Kidney (tissue), 14 donors: ENCODE measurements around the gene TACC2. TPM values are rescaled to one million over a fixed set of nuclear protein-coding genes. Genes with fewer than 3 reads are reported as not detected.

ENCODE experiments used
- DNase-seq, 5 donors: peaks; one replicate each; pipeline ENCODE4 v3.0.0-alpha.2; 2013 to 2020
- FAIRE-seq: peaks from 2 replicates; lab custom pipeline; 2012; peaks lifted over from hg19 to GRCh38; lab: Jason Lieb, UNC
- H3K27ac ChIP-seq, 2 donors: one replicate each; pipeline ENCODE4 v1.7.0; 2013; ENCODE audit warnings: low read depth in 2 of 2, low read length in 2 of 2, inconsistent platforms in 1 of 2
- H3K27me3 ChIP-seq: one replicate; pipeline ENCODE4 v1.7.1; 2013; ENCODE audit warnings: low read length, inconsistent platforms; ENCODE audit not compliant: control insufficient read depth, insufficient read depth
- H3K36me3 ChIP-seq, 3 donors: one replicate each; pipeline versions ENCODE4 v1.7.0 to v1.7.1; 2013; ENCODE audit warnings: low read length in 3 of 3, control low read depth in 1 of 3, inconsistent platforms in 1 of 3; ENCODE audit not compliant: insufficient read depth in 3 of 3, control insufficient read depth in 2 of 3
- H3K4me1 ChIP-seq, 3 donors: one replicate each; pipeline versions ENCODE4 v1.7.0 to v1.7.1; 2013; ENCODE audit warnings: low read length in 3 of 3, inconsistent platforms in 1 of 3, low read depth in 1 of 3; ENCODE audit not compliant: control insufficient read depth in 2 of 3, insufficient read depth in 2 of 3
- H3K4me3 ChIP-seq, 3 donors: one replicate each; pipeline versions ENCODE4 v1.7.0 to v1.8.1; 2013; ENCODE audit warnings: low read length in 3 of 3, control low read depth in 1 of 3, inconsistent platforms in 1 of 3
- H3K9ac ChIP-seq, 3 donors: one replicate each; pipeline versions ENCODE4 v1.7.0 to v1.7.1; 2013; ENCODE audit warnings: low read length in 3 of 3, control low read depth in 1 of 3, inconsistent platforms in 1 of 3
- H3K9me3 ChIP-seq, 3 donors: one replicate each; pipeline versions ENCODE4 v1.7.0 to v1.7.1; 2013; ENCODE audit warnings: low read length in 3 of 3, control low read depth in 1 of 3, inconsistent platforms in 1 of 3; ENCODE audit not compliant: control insufficient read depth in 2 of 3, insufficient read depth in 1 of 3
- CTCF ChIP-seq: IDR thresholded peaks from 3 replicates; pipeline ENCODE4 v1.5.1; 2012; ENCODE audit warnings: mild to moderate bottlenecking, moderate library complexity, borderline replicate concordance; ENCODE audit not compliant: insufficient read depth; ENCODE audit errors: extremely low read depth
- intact Hi-C: fragments of 100-400 bp; cut with DNase I; formaldehyde crosslinking; loops from one replicate; pipeline ENCODE4 v1.11.1; 2022
- polyA plus RNA-seq: library from polyadenylated mRNA; stranded (reverse); fragments of 350-450 nt; fragmentation: Illumina TruSeq; extraction: RNeasy Lipid Tissue Mini Kit (QIAGEN cat#74804); gene quantifications from one replicate; pipeline ENCODE4 v1.2.3, GENCODE V29; 2014; ENCODE audit warnings: low read depth, low replicate concordance; ENCODE audit not compliant: insufficient read depth
- total RNA-seq: library from RNA; stranded (reverse); fragmentation: NEBNext Ultra II Directional; extraction: Animal tissue kit (Norgen Biotek cat#: 25700); gene quantifications from one replicate; pipeline ENCODE4 v1.2.1, GENCODE V29; 2021
- donor health status: control.
- donor health status: control.
- donor health status: control.
- donor health status: control.
- donor health status: control.
- donor health status: DM: yes; HTN: yes; CAD: no.
- donor health status: Normal renal cell carcinoma (clear cell type).

TACC2 gene
- total and polyA plus RNA-seq, 2 donors from 2014 or later: 36.4 to 81.0 TPM

GRCh38 chr10:121974535-121975294 is 14.2 kb upstream of the TACC2 start, which contains the start of gene NSMCE4A:
Gene NSMCE4A (minus strand): TSS chr10:121975217. CDS start chr10:121975165, 52 bp downstream.
- peak; percentile 60 for TF ChIP-seq CTCF
- H3K36me3 ChIP-seq: peaks cover 0 to 3% (median 0%) of the 10 kb centered on the region in 3 donors
- DNase-seq (peak; percentile 77 to 92 (median 88)), FAIRE-seq (no peak)
- H3K4me1 ChIP-seq: peaks cover 0 to 10% (median 0%) of the 10 kb centered on the region in 3 donors
- H3K27ac ChIP-seq: peak within 1 kb of the TSS; percentile 90 to 93
- H3K9me3 ChIP-seq: no peaks in the 10 kb centered on the region
- H3K4me3 ChIP-seq: peak within 1 kb of the TSS; percentile 62 to 73 (median 71)
- peak within 1 kb of the TSS; percentile 42 to 79 (median 71) for H3K9ac ChIP-seq
- H3K27me3 ChIP-seq: no peaks in the 10 kb centered on the region
- intact Hi-C loops: no loop called here

- H3K27ac ChIP-seq: peak overlapping the region; percentile 90 to 93
- peak in 2 of 5 donors; percentile 76 to 87 for DNase-seq
- no peak for FAIRE-seq
- peak overlapping the region; percentile 44 to 73 (median 68) for H3K4me3 ChIP-seq
- intact Hi-C loops: no loop called here
- H3K9me3 ChIP-seq: no peaks in the 10 kb centered on the region
- H3K36me3 ChIP-seq: peaks cover 0 to 3% (median 0%) of the 10 kb centered on the region in 3 donors
- no peak for TF ChIP-seq CTCF
- H3K27me3 ChIP-seq: no peaks in the 10 kb centered on the region
- peaks cover 0 to 10% (median 0%) of the 10 kb centered on the region in 3 donors for H3K4me1 ChIP-seq
- H3K9ac ChIP-seq: peak overlapping the region in 1 of 3 donors; percentile 79
Observed at GRCh38 chr10:121975295-121976086, 13.5 kb upstream of the TACC2 start.

- Histone ChIP-seq H3K27ac (no peak overlapping the region), H3K36me3 (peaks cover 0 to 1% (median 0%) of the 10 kb centered on the region in 3 donors), H3K4me1 (peaks cover 0 to 10% (median 0%) of the 10 kb centered on the region in 3 donors), H3K4me3 (no peak overlapping the region), H3K9ac (no peak overlapping the region), H3K9me3 (no peaks in the 10 kb centered on the region), H3K27me3 (no peaks in the 10 kb centered on the region)
- no peak for FAIRE-seq
- TF ChIP-seq CTCF: no peak
- DNase-seq: no peak
- intact Hi-C loops: no loop called here
Observed at GRCh38 chr10:121976607-121977006, 12.4 kb upstream of the TACC2 start.
